ENCODE results near the gene SLC7A10.

DNA sequence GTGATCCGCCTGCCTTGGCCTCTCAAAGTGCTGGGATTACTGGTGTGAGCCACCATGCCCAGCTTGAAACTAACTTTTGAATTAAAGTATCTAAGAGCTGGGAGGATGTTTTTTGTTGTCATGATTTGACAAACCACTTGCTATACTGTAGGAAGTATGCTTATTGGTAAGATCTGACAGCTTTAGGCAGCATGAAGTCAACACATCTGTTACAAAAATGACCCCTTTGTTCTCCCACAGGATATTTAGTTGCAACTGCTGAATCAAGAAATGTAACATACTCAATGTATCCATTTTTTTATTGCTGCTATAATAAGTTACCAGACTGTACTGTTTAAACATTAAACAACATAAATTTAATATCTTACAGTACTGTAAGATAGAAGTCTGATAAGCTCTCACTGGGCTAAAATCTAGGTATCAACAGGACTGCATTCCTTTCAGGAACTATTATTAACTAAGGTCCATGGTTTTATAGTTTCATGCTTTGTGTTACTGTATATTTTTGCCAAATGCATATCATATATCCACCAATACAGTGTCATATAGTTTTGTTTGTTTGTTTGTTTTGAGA is 54.3 kb downstream of the SLC7A10 start:
- TF ChIP-seq, protein P1, sequence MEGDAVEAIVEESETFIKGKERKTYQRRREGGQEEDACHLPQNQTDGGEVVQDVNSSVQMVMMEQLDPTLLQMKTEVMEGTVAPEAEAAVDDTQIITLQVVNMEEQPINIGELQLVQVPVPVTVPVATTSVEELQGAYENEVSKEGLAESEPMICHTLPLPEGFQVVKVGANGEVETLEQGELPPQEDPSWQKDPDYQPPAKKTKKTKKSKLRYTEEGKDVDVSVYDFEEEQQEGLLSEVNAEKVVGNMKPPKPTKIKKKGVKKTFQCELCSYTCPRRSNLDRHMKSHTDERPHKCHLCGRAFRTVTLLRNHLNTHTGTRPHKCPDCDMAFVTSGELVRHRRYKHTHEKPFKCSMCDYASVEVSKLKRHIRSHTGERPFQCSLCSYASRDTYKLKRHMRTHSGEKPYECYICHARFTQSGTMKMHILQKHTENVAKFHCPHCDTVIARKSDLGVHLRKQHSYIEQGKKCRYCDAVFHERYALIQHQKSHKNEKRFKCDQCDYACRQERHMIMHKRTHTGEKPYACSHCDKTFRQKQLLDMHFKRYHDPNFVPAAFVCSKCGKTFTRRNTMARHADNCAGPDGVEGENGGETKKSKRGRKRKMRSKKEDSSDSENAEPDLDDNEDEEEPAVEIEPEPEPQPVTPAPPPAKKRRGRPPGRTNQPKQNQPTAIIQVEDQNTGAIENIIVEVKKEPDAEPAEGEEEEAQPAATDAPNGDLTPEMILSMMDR (IDR thresholded peaks at IDR 0.05) = no peak
- no peak for TF ChIP-seq POLR2A (IDR thresholded peaks at IDR 0.05)

Data from testis (tissue), 2 donors.